OCI-LY1 (cell line): ENCODE measurements around the gene PERCC1.

Experiments used
- EZH2 ChIP-seq: fragments of 200-600 bp; sonication (generic), shearing (Covaris generic); IDR thresholded peaks from 2 replicates; pipeline ENCODE4 v1.8.0; 2017; ENCODE audit warnings: borderline replicate concordance, mixed run types, mild to moderate bottlenecking, antibody characterized with exemption, low read length, moderate library complexity, mixed read lengths
- TF ChIP-seq, protein P1 (sequence below): fragments of 200-600 bp; sonication (generic), shearing (Covaris generic); IDR thresholded peaks from 2 replicates; pipeline ENCODE4 v1.5.1; 2017; ENCODE audit warnings: mild to moderate bottlenecking, antibody characterized with exemption, low read length, moderate library complexity, mixed read lengths

DNA sequence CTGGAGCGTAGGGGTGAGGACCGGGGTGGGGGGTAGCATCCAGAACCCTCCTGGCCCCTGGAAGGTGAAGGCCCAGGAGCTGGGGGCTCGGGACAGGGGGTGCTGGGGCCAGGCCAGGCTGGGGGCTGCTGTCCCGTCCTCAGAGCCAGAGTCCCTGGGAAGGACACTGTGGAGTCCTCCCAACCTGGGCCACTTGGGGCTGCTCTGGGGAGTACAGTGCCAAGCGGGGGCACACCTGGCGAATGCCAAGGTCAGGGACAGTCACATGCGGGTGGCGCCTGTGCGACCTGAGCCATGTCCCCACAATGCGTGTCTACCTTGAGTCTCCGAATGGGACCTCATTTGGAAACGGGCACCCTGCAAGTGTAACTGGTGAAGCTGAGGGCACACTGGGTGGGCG is 1.2 kb upstream of the PERCC1 start:
- TF ChIP-seq, protein P1, sequence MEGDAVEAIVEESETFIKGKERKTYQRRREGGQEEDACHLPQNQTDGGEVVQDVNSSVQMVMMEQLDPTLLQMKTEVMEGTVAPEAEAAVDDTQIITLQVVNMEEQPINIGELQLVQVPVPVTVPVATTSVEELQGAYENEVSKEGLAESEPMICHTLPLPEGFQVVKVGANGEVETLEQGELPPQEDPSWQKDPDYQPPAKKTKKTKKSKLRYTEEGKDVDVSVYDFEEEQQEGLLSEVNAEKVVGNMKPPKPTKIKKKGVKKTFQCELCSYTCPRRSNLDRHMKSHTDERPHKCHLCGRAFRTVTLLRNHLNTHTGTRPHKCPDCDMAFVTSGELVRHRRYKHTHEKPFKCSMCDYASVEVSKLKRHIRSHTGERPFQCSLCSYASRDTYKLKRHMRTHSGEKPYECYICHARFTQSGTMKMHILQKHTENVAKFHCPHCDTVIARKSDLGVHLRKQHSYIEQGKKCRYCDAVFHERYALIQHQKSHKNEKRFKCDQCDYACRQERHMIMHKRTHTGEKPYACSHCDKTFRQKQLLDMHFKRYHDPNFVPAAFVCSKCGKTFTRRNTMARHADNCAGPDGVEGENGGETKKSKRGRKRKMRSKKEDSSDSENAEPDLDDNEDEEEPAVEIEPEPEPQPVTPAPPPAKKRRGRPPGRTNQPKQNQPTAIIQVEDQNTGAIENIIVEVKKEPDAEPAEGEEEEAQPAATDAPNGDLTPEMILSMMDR: no peak
- TF ChIP-seq EZH2: no peak
